Measurements from ENCODE around the gene C2orf72. TPM values are rescaled to one million over a fixed set of nuclear protein-coding genes. Genes with fewer than 3 reads are reported as not detected.

Gene C2orf72
- total and polyA plus RNA-seq, 4 donors, result 0.28 to 1.3 (median 0.56) TPM

DNA sequence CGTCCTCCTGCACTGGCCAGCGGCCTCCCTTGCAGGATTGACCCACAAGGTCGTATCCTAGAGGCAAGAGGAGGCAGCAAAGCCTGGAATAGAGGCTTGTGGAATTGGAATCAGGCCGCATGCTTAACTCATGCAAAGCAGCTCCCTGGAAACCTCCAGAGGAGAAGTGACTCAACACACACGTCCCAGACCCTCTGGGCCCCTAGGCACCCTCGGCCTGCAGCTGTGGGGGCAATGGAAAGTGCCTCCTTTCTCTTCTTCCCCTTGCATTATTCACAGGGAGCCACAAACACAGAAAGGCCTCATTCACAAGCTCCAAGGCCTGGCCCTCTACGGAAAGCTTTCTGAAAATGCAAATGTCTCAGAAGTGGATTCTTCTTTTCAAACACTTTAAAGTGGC lies 21.8 kb upstream of the C2orf72 start:
- ATAC-seq (ENCODE audit: insufficient read depth, low FRiP score), result no peak
- TF ChIP-seq, protein P1, sequence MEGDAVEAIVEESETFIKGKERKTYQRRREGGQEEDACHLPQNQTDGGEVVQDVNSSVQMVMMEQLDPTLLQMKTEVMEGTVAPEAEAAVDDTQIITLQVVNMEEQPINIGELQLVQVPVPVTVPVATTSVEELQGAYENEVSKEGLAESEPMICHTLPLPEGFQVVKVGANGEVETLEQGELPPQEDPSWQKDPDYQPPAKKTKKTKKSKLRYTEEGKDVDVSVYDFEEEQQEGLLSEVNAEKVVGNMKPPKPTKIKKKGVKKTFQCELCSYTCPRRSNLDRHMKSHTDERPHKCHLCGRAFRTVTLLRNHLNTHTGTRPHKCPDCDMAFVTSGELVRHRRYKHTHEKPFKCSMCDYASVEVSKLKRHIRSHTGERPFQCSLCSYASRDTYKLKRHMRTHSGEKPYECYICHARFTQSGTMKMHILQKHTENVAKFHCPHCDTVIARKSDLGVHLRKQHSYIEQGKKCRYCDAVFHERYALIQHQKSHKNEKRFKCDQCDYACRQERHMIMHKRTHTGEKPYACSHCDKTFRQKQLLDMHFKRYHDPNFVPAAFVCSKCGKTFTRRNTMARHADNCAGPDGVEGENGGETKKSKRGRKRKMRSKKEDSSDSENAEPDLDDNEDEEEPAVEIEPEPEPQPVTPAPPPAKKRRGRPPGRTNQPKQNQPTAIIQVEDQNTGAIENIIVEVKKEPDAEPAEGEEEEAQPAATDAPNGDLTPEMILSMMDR (IDR thresholded peaks at IDR 0.05; ENCODE audit: control extremely low read depth, extremely low read depth), result no peak
- Histone ChIP-seq H3K9me3 (ENCODE audit: control insufficient read depth in 4 of 4, insufficient read depth in 3 of 4, low read length in 3 of 4) (no peaks in the 10 kb centered on the region), H3K27ac (ENCODE audit: low read depth in 1 of 2, low read length in 1 of 2) (no peak overlapping the region), H3K4me1 (ENCODE audit: control insufficient read depth in 5 of 5, insufficient read depth in 5 of 5, low read length in 5 of 5) (no peaks in the 10 kb centered on the region), H3K4me3 (no peak overlapping the region), H3K9ac (ENCODE audit: insufficient read depth in 1 of 2, low read length in 2 of 2) (no peak overlapping the region), H3K27me3 (ENCODE audit: control insufficient read depth in 3 of 3, insufficient read depth in 3 of 3, low read length in 2 of 3) (no peaks in the 10 kb centered on the region), H3K36me3 (ENCODE audit: control insufficient read depth in 4 of 4, insufficient read depth in 4 of 4, low read length in 4 of 4) (no peaks in the 10 kb centered on the region)
- 70 to 77% methylated on average over 7 of the region's 7 CpGs for WGBS, 2 donors
- DNase-seq, result no peak

DNA sequence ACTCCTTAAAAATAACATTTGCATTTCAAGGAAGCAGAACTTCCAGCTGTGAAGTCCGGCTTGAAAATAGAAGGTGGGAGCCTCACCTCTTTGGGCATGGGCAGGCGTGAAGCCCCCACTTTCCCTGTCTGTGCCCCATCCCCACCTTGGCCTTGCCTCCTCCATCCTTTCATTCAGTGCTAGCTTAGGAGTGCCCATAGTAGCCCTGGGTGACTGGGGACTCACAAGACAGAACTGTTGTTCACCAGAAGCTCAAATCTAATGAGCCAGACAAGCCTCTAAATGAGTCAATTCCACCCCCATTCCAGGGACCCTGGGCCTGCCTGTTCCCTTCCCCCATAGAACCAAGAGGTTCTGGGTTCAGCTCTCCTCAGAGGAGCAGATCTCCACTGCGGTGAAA lies 21.4 kb upstream of the C2orf72 start:
- H3K9me3 ChIP-seq (ENCODE audit: control insufficient read depth in 4 of 4, insufficient read depth in 3 of 4, low read length in 3 of 4), result no peaks in the 10 kb centered on the region
- no peak overlapping the region for H3K9ac ChIP-seq (ENCODE audit: insufficient read depth in 1 of 2, low read length in 2 of 2)
- H3K4me3 ChIP-seq, result no peak overlapping the region
- ATAC-seq (ENCODE audit: insufficient read depth, low FRiP score) (no peak), DNase-seq (no peak)
- 91 to 92% methylated on average over 3 of the region's 3 CpGs for WGBS, 2 donors
- H3K27ac ChIP-seq (ENCODE audit: low read depth in 1 of 2, low read length in 1 of 2), result no peak overlapping the region
- no peaks in the 10 kb centered on the region for H3K36me3 ChIP-seq (ENCODE audit: control insufficient read depth in 4 of 4, insufficient read depth in 4 of 4, low read length in 4 of 4)
- H3K27me3 ChIP-seq (ENCODE audit: control insufficient read depth in 3 of 3, insufficient read depth in 3 of 3, low read length in 2 of 3), result no peaks in the 10 kb centered on the region
- TF ChIP-seq, protein P1 (IDR thresholded peaks at IDR 0.05; ENCODE audit: control extremely low read depth, extremely low read depth), result no peak
- H3K4me1 ChIP-seq (ENCODE audit: control insufficient read depth in 5 of 5, insufficient read depth in 5 of 5, low read length in 5 of 5), result no peaks in the 10 kb centered on the region

DNA sequence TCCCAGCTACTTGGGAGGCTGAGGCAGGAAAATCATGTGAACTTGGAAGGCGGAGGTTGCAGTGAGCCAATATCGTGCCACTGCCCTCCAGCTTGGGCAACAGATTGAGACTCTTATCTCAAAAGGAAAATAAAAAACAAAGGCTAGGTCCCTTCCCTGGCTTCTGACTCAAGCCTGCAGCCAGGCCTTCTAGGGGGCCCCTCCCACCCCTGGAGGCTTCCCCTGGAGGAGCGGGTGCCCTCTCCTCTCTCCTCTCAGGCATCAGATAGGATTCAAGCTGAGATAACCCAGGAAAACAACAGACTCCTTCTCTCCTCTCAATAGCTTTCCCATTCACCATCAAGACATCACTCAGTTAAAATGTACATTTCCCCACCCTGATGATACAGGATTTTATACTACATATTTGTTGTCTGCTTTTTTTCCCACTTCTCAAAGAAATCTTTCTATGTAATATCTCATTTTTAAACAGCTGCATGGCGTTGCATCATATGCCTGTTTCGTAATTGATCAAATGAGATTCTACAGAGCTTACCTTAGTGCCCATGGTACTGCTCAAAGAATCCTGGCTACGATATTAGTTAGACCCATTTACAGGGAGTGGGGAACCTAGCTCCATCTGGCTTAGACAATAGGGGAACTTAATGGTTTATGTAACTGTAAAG lies 20.6 kb upstream of the C2orf72 start:
- ATAC-seq (ENCODE audit: insufficient read depth, low FRiP score) (no peak), DNase-seq (no peak)
- H3K36me3 ChIP-seq (ENCODE audit: control insufficient read depth in 4 of 4, insufficient read depth in 4 of 4, low read length in 4 of 4), result no peaks in the 10 kb centered on the region
- TF ChIP-seq, protein P1 (IDR thresholded peaks at IDR 0.05; ENCODE audit: control extremely low read depth, extremely low read depth), result no peak
- no peaks in the 10 kb centered on the region for H3K9me3 ChIP-seq (ENCODE audit: control insufficient read depth in 4 of 4, insufficient read depth in 3 of 4, low read length in 3 of 4)
- H3K27ac ChIP-seq (ENCODE audit: low read depth in 1 of 2, low read length in 1 of 2), result no peak overlapping the region
- 68 to 75% methylated on average over 6 of the region's 6 CpGs for WGBS, 2 donors
- H3K27me3 ChIP-seq (ENCODE audit: control insufficient read depth in 3 of 3, insufficient read depth in 3 of 3, low read length in 2 of 3), result no peaks in the 10 kb centered on the region
- H3K4me3 ChIP-seq, result no peak overlapping the region
- no peak overlapping the region for H3K9ac ChIP-seq (ENCODE audit: insufficient read depth in 1 of 2, low read length in 2 of 2)
- H3K4me1 ChIP-seq (ENCODE audit: control insufficient read depth in 5 of 5, insufficient read depth in 5 of 5, low read length in 5 of 5), result no peaks in the 10 kb centered on the region

DNA sequence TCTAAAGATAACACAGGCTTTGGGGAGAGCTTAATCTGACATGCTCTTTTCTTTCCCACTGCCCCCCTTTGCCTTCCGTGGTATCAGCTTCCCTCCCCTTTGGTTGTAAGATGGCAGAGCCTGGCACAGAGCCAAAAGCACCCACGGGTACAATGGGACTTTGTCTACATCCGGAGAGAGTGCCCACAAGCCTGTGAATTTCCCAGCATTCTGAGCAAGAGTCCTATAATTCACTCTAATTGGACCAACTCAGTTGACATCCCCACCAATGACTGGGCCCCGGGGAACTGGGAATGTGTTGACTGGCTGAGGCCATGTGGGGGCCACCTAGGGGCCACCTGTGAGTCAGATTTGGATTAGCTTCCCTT lies 20.1 kb upstream of the C2orf72 start:
- Histone ChIP-seq H3K9ac (ENCODE audit: insufficient read depth in 1 of 2, low read length in 2 of 2) (no peak overlapping the region), H3K27me3 (ENCODE audit: control insufficient read depth in 3 of 3, insufficient read depth in 3 of 3, low read length in 2 of 3) (no peaks in the 10 kb centered on the region), H3K36me3 (ENCODE audit: control insufficient read depth in 4 of 4, insufficient read depth in 4 of 4, low read length in 4 of 4) (no peaks in the 10 kb centered on the region), H3K9me3 (ENCODE audit: control insufficient read depth in 4 of 4, insufficient read depth in 3 of 4, low read length in 3 of 4) (no peaks in the 10 kb centered on the region), H3K4me3 (no peak overlapping the region), H3K27ac (ENCODE audit: low read depth in 1 of 2, low read length in 1 of 2) (no peak overlapping the region), H3K4me1 (ENCODE audit: control insufficient read depth in 5 of 5, insufficient read depth in 5 of 5, low read length in 5 of 5) (no peaks in the 10 kb centered on the region)
- no peak for ATAC-seq (ENCODE audit: insufficient read depth, low FRiP score)
- DNase-seq, result no peak
- TF ChIP-seq, protein P1 (IDR thresholded peaks at IDR 0.05; ENCODE audit: control extremely low read depth, extremely low read depth), result no peak
- 38 to 39% methylated on average over 4 of the region's 4 CpGs for WGBS, 2 donors

Data from lung (tissue), 12 donors.